ENCODE results near the gene VWC2L. TPM values are rescaled to one million over a fixed set of nuclear protein-coding genes. Genes with fewer than 3 reads are reported as not detected.

Gene VWC2L
- total RNA-seq, 4 donors from 2014 or later: not detected

DNA sequence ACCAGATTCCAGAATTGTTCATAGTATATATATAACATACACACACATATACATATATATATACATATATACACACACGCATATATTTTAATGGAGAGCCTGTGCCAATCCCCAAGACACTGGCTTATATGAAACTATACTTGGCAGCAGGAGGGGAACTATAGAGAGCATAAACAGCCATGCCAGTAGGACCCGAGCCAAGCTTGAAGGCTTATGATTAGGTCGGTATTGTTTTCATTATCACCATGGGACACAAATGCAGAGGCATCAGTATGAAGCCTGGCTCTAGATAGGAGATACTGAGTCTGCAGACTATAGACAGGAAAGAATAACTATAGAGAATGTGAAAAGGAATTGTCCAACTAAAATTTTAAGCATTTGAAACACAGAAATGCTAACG lies 181.2 kb downstream of the VWC2L start:
- TF ChIP-seq POLR2A (IDR thresholded peaks at IDR 0.05): no peak
- TF ChIP-seq, protein P1, sequence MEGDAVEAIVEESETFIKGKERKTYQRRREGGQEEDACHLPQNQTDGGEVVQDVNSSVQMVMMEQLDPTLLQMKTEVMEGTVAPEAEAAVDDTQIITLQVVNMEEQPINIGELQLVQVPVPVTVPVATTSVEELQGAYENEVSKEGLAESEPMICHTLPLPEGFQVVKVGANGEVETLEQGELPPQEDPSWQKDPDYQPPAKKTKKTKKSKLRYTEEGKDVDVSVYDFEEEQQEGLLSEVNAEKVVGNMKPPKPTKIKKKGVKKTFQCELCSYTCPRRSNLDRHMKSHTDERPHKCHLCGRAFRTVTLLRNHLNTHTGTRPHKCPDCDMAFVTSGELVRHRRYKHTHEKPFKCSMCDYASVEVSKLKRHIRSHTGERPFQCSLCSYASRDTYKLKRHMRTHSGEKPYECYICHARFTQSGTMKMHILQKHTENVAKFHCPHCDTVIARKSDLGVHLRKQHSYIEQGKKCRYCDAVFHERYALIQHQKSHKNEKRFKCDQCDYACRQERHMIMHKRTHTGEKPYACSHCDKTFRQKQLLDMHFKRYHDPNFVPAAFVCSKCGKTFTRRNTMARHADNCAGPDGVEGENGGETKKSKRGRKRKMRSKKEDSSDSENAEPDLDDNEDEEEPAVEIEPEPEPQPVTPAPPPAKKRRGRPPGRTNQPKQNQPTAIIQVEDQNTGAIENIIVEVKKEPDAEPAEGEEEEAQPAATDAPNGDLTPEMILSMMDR (IDR thresholded peaks at IDR 0.05 in 4 of 5, conservative IDR thresholded peaks at IDR 0.05 in 1 of 5): no peak
- Histone ChIP-seq H3K36me3 (no peaks in the 10 kb centered on the region), H3K9me3 (no peaks in the 10 kb centered on the region), H3K4me3 (no peak overlapping the region), H3K27ac (no peak overlapping the region), H3K27me3 (no peaks in the 10 kb centered on the region), H3K4me1 (no peaks in the 10 kb centered on the region)
- intact Hi-C loops (cut with DNase I; ENCODE audit: low total_unique reads): no loop called here
- in situ Hi-C loops (cut with MboI; ENCODE audit: low sequenced_read_pairs in 4 of 4): no loop called here
- DNase-seq (no peak), ATAC-seq (no peak)

DNA sequence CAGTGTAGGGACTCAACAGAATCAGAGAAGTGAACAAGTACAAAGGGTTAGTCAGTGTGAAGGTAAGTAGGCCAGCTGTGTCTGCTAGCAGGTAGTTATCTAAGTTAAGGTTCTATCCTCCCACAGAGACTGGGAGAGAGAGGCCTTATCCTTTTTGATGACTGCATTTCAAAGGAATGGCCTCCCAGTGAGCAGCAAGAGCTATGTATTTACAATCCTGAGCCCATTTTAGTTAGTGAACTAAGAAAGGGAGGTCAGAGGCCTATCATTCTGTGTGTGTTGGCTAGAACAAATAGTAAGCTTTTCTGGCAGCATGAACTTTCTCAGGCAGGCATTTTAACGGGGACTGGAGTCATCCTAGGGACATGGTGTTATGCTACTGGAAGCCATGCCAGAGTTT lies 182.9 kb downstream of the VWC2L start:
- no peak for ATAC-seq

DNA sequence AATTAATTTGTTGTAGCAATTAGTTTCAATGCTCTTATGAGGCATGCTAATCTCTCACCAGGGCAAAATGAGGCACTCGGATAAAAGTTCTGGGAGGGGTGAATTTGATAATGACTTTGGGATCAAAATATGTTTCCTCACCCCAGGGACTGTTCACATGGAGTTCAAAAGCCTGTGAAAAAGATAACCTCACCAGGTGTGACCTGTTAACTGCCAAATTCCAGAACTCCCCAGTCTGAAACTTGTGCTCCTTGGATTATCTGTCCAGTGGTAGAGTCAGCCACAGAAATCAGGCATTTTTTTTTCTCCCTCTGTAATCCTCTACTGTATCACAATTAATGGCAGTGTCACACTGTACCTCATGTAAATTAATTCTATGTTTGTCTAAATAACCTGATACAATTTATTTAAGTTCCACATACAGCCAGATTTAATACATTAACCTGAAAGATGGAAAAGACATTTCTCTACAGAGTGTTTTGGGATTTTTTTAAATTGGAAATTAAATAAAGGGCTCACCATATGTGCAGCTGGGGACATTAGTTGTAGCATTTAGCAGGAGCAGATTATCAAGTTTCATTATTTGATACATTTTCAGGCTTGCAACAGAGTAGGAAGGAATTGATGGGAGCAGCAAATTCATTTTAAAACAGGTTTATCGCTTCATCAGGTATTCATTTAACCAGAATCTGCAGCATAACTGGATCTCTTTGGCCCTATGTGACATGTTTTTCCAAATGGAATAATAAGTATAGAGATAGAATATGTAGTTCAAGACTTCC lies 191.2 kb downstream of the VWC2L start:
- Histone ChIP-seq H3K4me1 (no peaks in the 10 kb centered on the region), H3K27ac (no peak overlapping the region), H3K27me3 (no peaks in the 10 kb centered on the region), H3K4me3 (no peak overlapping the region), H3K36me3 (no peaks in the 10 kb centered on the region), H3K9me3 (no peaks in the 10 kb centered on the region)
- ATAC-seq (no peak), DNase-seq (no peak)
- intact Hi-C loops (cut with DNase I; ENCODE audit: low total_unique reads) (no loop called here), in situ Hi-C loops (cut with MboI; ENCODE audit: low sequenced_read_pairs in 4 of 4) (no loop called here)
- TF ChIP-seq, protein P1 (IDR thresholded peaks at IDR 0.05 in 4 of 5, conservative IDR thresholded peaks at IDR 0.05 in 1 of 5): no peak
- TF ChIP-seq POLR2A (IDR thresholded peaks at IDR 0.05): no peak

More for the DNA sequence above, 182.9 kb downstream of the VWC2L start:
- DNase-seq: no peak
- intact Hi-C loops (cut with DNase I; ENCODE audit: low total_unique reads): no loop called here
- in situ Hi-C loops (cut with MboI; ENCODE audit: low sequenced_read_pairs in 4 of 4): no loop called here
- Histone ChIP-seq H3K4me3 (no peak overlapping the region), H3K36me3 (no peaks in the 10 kb centered on the region), H3K9me3 (no peaks in the 10 kb centered on the region), H3K4me1 (no peaks in the 10 kb centered on the region), H3K27ac (no peak overlapping the region), H3K27me3 (no peaks in the 10 kb centered on the region)
- TF ChIP-seq POLR2A (IDR thresholded peaks at IDR 0.05): no peak
- TF ChIP-seq, protein P1 (IDR thresholded peaks at IDR 0.05 in 4 of 5, conservative IDR thresholded peaks at IDR 0.05 in 1 of 5): no peak

DNA sequence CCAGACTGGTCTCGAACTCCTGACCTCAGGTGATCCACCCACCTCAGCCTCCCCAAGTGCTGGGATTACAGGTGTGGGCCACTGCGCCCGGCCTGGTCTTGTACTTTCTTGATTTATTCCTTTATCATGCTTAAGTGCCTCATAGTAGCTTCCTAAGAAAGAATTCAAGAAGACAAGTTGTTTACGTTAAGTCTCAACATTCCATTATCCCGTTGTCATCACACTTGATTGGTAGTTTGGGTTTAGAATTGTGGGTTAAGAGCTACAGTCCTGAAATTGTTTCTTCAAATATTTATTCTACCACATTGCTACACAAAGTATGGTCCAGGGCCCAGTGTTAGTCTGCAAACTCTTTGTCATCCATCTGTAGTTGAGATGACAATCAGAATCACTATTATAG lies 194.0 kb downstream of the VWC2L start:
- H3K4me3 ChIP-seq: no peak overlapping the region
- H3K27ac ChIP-seq: no peak overlapping the region
- ATAC-seq: no peak
- H3K9me3 ChIP-seq: no peaks in the 10 kb centered on the region
- H3K36me3 ChIP-seq: no peaks in the 10 kb centered on the region
- intact Hi-C loops (cut with DNase I; ENCODE audit: low total_unique reads): no loop called here
- in situ Hi-C loops (cut with MboI; ENCODE audit: low sequenced_read_pairs in 4 of 4): no loop called here
- TF ChIP-seq POLR2A (IDR thresholded peaks at IDR 0.05): no peak
- TF ChIP-seq, protein P1 (IDR thresholded peaks at IDR 0.05 in 4 of 5, conservative IDR thresholded peaks at IDR 0.05 in 1 of 5): no peak
- no peak for DNase-seq
- no peaks in the 10 kb centered on the region for H3K27me3 ChIP-seq
- no peaks in the 10 kb centered on the region for H3K4me1 ChIP-seq
